NCI-H2196 (cell line): ENCODE measurements around the gene MSX2.

Source experiments
- DNase-seq: peaks from one replicate; lab custom pipeline; 2025; ENCODE audit not compliant: unreplicated experiment; lab: John Stamatoyannopoulos, UW

The MSX2 gene

GRCh38 chr5:174767670-174768069 lies 43.3 kb downstream of the MSX2 start:
- no peak for DNase-seq

GRCh38 chr5:174769005-174769404 lies 44.6 kb downstream of the MSX2 start:
- DNase-seq, result no peak

GRCh38 chr5:174773371-174773770 lies 49.0 kb downstream of the MSX2 start:
- no peak for DNase-seq

- DNase-seq, result no peak
Observed at GRCh38 chr5:174775081-174775480, 50.7 kb downstream of the MSX2 start.

GRCh38 chr5:174777111-174777510 lies 52.7 kb downstream of the MSX2 start:
- DNase-seq, result no peak

GRCh38 chr5:174777583-174777982 lies 53.2 kb downstream of the MSX2 start:
- no peak for DNase-seq
